A673 (cell line): ENCODE results near the gene HDDC3. TPM values are rescaled to one million over a fixed set of nuclear protein-coding genes. Genes with fewer than 3 reads are reported as not detected.

Experiments
- BruUV-seq: library from RNA; stranded (reverse); fragments of 400-500 nt; replicated peaks from 2 replicates; lab custom pipeline; 2021; lab: Mats Ljungman, UMichigan
- CTCF ChIA-PET: fragments of 300-600 bp; sonication (Branson Sonifier 250); formaldehyde crosslinking; loops from one replicate; lab custom pipeline; 2022; ENCODE audit warnings: antibody characterized with exemption; lab: Charles Lee
- POLR2A ChIA-PET: fragments of 300-600 bp; sonication (Branson Sonifier 250); formaldehyde crosslinking; loops from one replicate; lab custom pipeline; 2022; ENCODE audit warnings: antibody characterized with exemption; ENCODE audit not compliant: low non-redundant PET; lab: Charles Lee
- DNase-seq: peaks from one replicate; pipeline ENCODE4 v3.0.0-alpha.2; 2015; ENCODE audit warnings: low spot score
- H3K27ac ChIP-seq: fragments of 200-600 bp; sonication (generic); 2 replicates; pipeline ENCODE4 v1.5.1; 2016; ENCODE audit warnings: mixed run types, low read depth, mild to moderate bottlenecking, mixed read lengths, antibody characterized with exemption, low read length; ENCODE audit not compliant: poor library complexity, severe bottlenecking
- H3K27me3 ChIP-seq: fragments of 200-600 bp; sonication (generic); replicated peaks from 2 replicates; pipeline ENCODE4 v1.6.1; 2017; ENCODE audit warnings: mixed run types, low read depth, mild to moderate bottlenecking, mixed read lengths, antibody characterized with exemption, low read length; ENCODE audit not compliant: insufficient read depth, poor library complexity
- H3K36me3 ChIP-seq: fragments of 200-600 bp; sonication (generic); 2 replicates; pipeline ENCODE4 v1.6.1; 2016; ENCODE audit warnings: mixed run types, mild to moderate bottlenecking, mixed read lengths, antibody characterized with exemption, low read length; ENCODE audit not compliant: insufficient read depth, poor library complexity, severe bottlenecking
- H3K4me1 ChIP-seq: fragments of 200-600 bp; sonication (generic); 2 replicates; pipeline ENCODE4 v1.6.1; 2017; ENCODE audit warnings: mixed run types, mild to moderate bottlenecking, mixed read lengths, antibody characterized with exemption, low read length; ENCODE audit not compliant: insufficient read depth, poor library complexity, severe bottlenecking
- H3K4me3 ChIP-seq: fragments of 200-600 bp; sonication (generic); 2 replicates; pipeline ENCODE4 v1.5.1; 2016; ENCODE audit warnings: low read depth, mixed run types, mild to moderate bottlenecking, mixed read lengths, low read length; ENCODE audit not compliant: poor library complexity, severe bottlenecking
- H3K9me3 ChIP-seq: fragments of 200-600 bp; sonication (generic); 2 replicates; pipeline ENCODE4 v1.6.1; 2016; ENCODE audit warnings: mixed run types, low read depth, mild to moderate bottlenecking, mixed read lengths, antibody characterized with exemption, low read length; ENCODE audit not compliant: poor library complexity, severe bottlenecking
- CTCF ChIP-seq: fragments of 300-800, 200-600 bp; sonication (generic); conservative IDR thresholded peaks from 2 replicates; pipeline ENCODE4 v1.5.1; 2017; ENCODE audit warnings: low read depth, mild to moderate bottlenecking, antibody characterized with exemption, low read length, moderate library complexity, mixed read lengths
- EZH2 ChIP-seq: fragments of 200-600 bp; sonication (generic); IDR thresholded peaks from 2 replicates; pipeline ENCODE4 v1.6.1; 2017; ENCODE audit warnings: borderline replicate concordance, low read depth, mild to moderate bottlenecking, mixed read lengths, antibody characterized with exemption, low read length; ENCODE audit not compliant: poor library complexity, severe bottlenecking
- intact Hi-C: fragments of 100-400 bp; cut with micrococcal nuclease; formaldehyde crosslinking; loops from one replicate; pipeline ENCODE4 v1.10.0; 2022; ENCODE audit not compliant: unreplicated experiment
- total RNA-seq: library from RNA; stranded (reverse); gene quantifications from 2 replicates; pipeline ENCODE4 v1.2.3, GENCODE V29; 2021

HDDC3 gene
- total RNA-seq, 1 experiment from 2014 or later, result 23.9 TPM

- TF ChIP-seq EZH2 (no peak), CTCF (no peak)
- Histone ChIP-seq H3K4me3 (no peak overlapping the region), H3K4me1 (no peaks in the 10 kb centered on the region), H3K27ac (no peak overlapping the region), H3K36me3 (peaks cover 99% of the 10 kb centered on the region), H3K9me3 (no peaks in the 10 kb centered on the region), H3K27me3 (no peaks in the 10 kb centered on the region)
- intact Hi-C loops, result no loop called here
- CTCF ChIA-PET, result interaction anchor here (1.0 kb wide), 1 partner anchor 10 kb away, joined by 13 read pairs; no protein-coding TSS in a partner anchor
- no peak for DNase-seq
- TSS peak; percentile 73 for BruUV-seq
- POLR2A ChIA-PET, result interaction anchor here (0.7 to 1.0 kb wide), 2 partner anchors 9 to 441 kb away, joined by 3 read pairs; no protein-coding TSS in a partner anchor
Observed at GRCh38 chr15:90966262-90966661, 33.9 kb upstream of the HDDC3 start.

- intact Hi-C loops, result no loop called here
- Histone ChIP-seq H3K4me1 (peaks cover 4% of the 10 kb centered on the region), H3K27ac (no peak overlapping the region), H3K9me3 (no peaks in the 10 kb centered on the region), H3K4me3 (no peak overlapping the region), H3K36me3 (peaks cover 76% of the 10 kb centered on the region), H3K27me3 (no peaks in the 10 kb centered on the region)
- POLR2A ChIA-PET, result no interaction called here
- DNase-seq, result no peak
- TF ChIP-seq CTCF (no peak), EZH2 (no peak)
- CTCF ChIA-PET, result no interaction called here
- BruUV-seq, result no TSS peak
Observed at GRCh38 chr15:90962021-90962420, 29.7 kb upstream of the HDDC3 start.

GRCh38 chr15:90960298-90961091 is 28.1 kb upstream of the HDDC3 start:
- TF ChIP-seq EZH2, result no peak
- no peak for TF ChIP-seq CTCF
- Histone ChIP-seq H3K9me3 (no peaks in the 10 kb centered on the region), H3K27me3 (no peaks in the 10 kb centered on the region), H3K36me3 (peaks cover 61% of the 10 kb centered on the region), H3K4me1 (peaks cover 10% of the 10 kb centered on the region), H3K4me3 (no peak overlapping the region), H3K27ac (peak overlapping the region; percentile 20)
- ChIA-PET CTCF (interaction anchor here (0.7 kb wide), 1 partner anchor 308 kb away, joined by 4 read pairs; no protein-coding TSS in a partner anchor), POLR2A (no interaction called here)
- intact Hi-C loops, result no loop called here
- DNase-seq, result no peak
- no TSS peak for BruUV-seq
